Heart left ventricle (tissue), 16 donors: ENCODE results near the gene MGMT. TPM values are rescaled to one million over a fixed set of nuclear protein-coding genes. Genes with fewer than 3 reads are reported as not detected.

Experiments
- ATAC-seq, 4 donors: fragments of 200-7000 bp; cut with Tn5 transposase; one replicate each; pipeline ENCODE4 v1.9.1; 2020 to 2022; ENCODE audit warnings: moderate library complexity in 4 of 4, mild to moderate bottlenecking in 3 of 4, moderate number of reproducible peaks in 1 of 4
- DNase-seq, 5 donors: peaks; one replicate each; pipeline ENCODE4 v3.0.0-alpha.2; 2020
- H3K27ac ChIP-seq, 12 donors: fragments of 200-600 bp; sonication (generic) in 4 of 12; one replicate each; pipeline versions ENCODE4 v1.5.0 to v1.8.0; 2016 to 2022; ENCODE audit warnings: mild to moderate bottlenecking in 2 of 12
- H3K27me3 ChIP-seq, 9 donors: fragments of 200-600 bp; sonication (generic) in 2 of 9; one replicate each; pipeline versions ENCODE4 v1.5.1 to v1.8.0; 2016 to 2022; ENCODE audit warnings: mild to moderate bottlenecking in 3 of 9
- H3K36me3 ChIP-seq, 9 donors: fragments of 200-600 bp; sonication (generic) in 2 of 9; one replicate each; pipeline versions ENCODE4 v1.5.0 to v1.8.0; 2018 to 2022; ENCODE audit warnings: mild to moderate bottlenecking in 2 of 9
- H3K4me1 ChIP-seq, 12 donors: fragments of 200-600 bp; sonication (generic) in 4 of 12; one replicate each; pipeline versions ENCODE4 v1.5.0 to v1.8.0; 2016 to 2022; ENCODE audit warnings: mild to moderate bottlenecking in 3 of 12
- H3K4me3 ChIP-seq, 12 donors: fragments of 200-600 bp; sonication (generic) in 4 of 12; one replicate each; pipeline versions ENCODE4 v1.5.0 to v1.8.0; 2017 to 2022; ENCODE audit warnings: mild to moderate bottlenecking in 9 of 12, moderate library complexity in 4 of 12
- H3K9me3 ChIP-seq, 12 donors: fragments of 200-600 bp; sonication (generic) in 4 of 12; one replicate each; pipeline versions ENCODE4 v1.5.0 to v1.8.0; 2016 to 2022; ENCODE audit warnings: mild to moderate bottlenecking in 1 of 12
- POLR2A ChIP-seq, 2 donors: fragments of 450-650 bp; IDR thresholded peaks; one replicate each; pipeline ENCODE4 v1.6.1; 2017; ENCODE audit warnings: antibody characterized with exemption in 2 of 2, mild to moderate bottlenecking in 2 of 2, moderate library complexity in 2 of 2
- WGBS, 4 donors: extraction: QIAGEN DNeasy Blood & Tissue Kit in 2 of 4; methylation state at CpG; one replicate each; pipeline versions ENCODE4 v1.1.5 to v1.1.7; 2013 to 2018; 5-methylcytosine and 5-hydroxymethylcytosine counted together
- intact Hi-C, 10 donors: fragments of 100-400 bp; cut with DNase I; formaldehyde crosslinking; loops; one replicate each; pipeline versions ENCODE4 v1.11.1 to v1.14.2; 2022
- polyA plus RNA-seq, 2 donors: library from polyadenylated mRNA; stranded (reverse); fragments of 200-250 nt; gene quantifications; one replicate each; pipeline ENCODE4 v1.2.3, GENCODE V29; 2013
- total RNA-seq, 9 donors: library from RNA; depleted of rRNA in 2 of 9; stranded (reverse); fragments of >200 nt in 2 of 9; fragmentation: NEBNext Ultra II Directional in 3 of 9; extraction: Animal tissue kit (Norgen Biotek cat#: 25700) in 3 of 9; gene quantifications; one replicate each; pipeline versions ENCODE4 v1.1.0 to v1.2.4, GENCODE V29; 2016 to 2023
- TF ChIP-seq, protein P1 (sequence below), 12 donors: fragments of 200-600 bp; sonication (generic) in 4 of 12; IDR thresholded peaks; one replicate each; pipeline versions ENCODE4 v1.5.0 to v1.8.0; 2018 to 2022; ENCODE audit warnings: antibody characterized with exemption in 12 of 12, mild to moderate bottlenecking in 5 of 12
- donor health status: ischemic (EF 13 %, LVEDD 7.1; RV severe dilation, severe dysfunction).
- donor health status: healthy with polysubstance abuse.
- donor health status: DM: no; HTN: yes; CAD: no.
- donor health status: DM: no; HTN: no; CAD: no.
- donor health status: ischemic (EF 25% LVEDD 6.9; RV normal size, moderate dysfunction).
- donor health status: ischemic (EF 25% LVEDD 5.7; RV mildly dilated, moderate dysfunction).
- donor health status: healthy.
- donor health status: DM: yes; HTN: yes; CAD: no.
- donor health status: ischemic (EF 35%, LVEDD 5.7; RV mildly dilated, moderate dysfunction).
- donor health status: nonischemic (EF 11% LVEDD 7.7; RV severe dilation, severe dysfunction).
- donor health status: DM: yes; HTN: yes; CAD: no.
- donor health status: PGD.
- donor health status: ischemic (EF 29% LVEDD 5.4; RV normal size, mild dysfunction).
- donor health status: nonischemic (EF 23%, LVEDD 6.1; RV moderate dilation, normal function).

The MGMT gene
- total and polyA plus RNA-seq, 11 donors: 6.2 to 25.3 (median 11.6) TPM

DNA sequence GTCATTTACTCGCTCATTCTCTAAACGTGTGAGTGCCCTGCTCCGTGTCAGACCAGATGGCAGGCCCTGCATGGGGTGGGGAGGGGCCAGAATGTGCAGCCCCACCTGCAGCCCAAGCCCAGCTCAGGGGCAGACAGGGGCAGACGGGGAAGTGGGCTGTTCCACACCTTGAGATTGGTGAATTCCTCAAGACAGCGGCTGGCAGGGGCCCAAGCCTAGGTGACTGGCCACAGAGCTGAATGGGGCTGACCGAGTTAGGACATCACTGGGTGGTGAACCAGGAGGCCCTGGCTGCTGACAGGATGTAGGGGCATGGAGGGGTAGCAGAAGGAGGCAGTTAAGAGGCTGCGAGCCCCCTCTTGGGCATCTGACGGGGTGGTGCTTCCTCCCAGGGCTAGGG, 79.1 kb downstream of the MGMT start:
- intact Hi-C loops: no loop called here

DNA sequence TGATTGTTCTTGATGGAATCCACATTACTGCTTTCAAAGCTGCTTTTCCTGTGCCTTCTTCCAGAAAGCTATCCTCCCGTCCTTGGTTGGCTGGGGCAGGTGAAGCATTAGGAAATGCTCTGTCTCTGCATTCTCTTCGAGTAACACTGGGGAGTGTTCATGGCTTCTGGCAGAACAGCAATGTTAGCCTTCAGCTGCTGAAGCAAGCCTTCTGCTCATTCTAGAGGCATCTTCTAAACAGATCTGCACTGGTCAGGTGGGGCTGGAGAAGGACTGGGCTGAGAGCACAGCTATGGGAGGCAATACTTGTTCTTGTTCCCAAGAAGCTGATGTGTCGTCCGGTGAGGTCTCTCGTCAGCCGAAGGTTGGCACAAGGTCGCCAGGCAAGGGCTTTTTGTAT, 80.6 kb downstream of the MGMT start:
- Histone ChIP-seq H3K36me3 (no peaks in the 10 kb centered on the region), H3K27ac (no peak overlapping the region), H3K4me1 (peaks cover 0 to 25% (median 12%) of the 10 kb centered on the region in 12 donors), H3K27me3 (no peaks in the 10 kb centered on the region), H3K9me3 (no peaks in the 10 kb centered on the region), H3K4me3 (no peak overlapping the region)
- WGBS, 4 donors: 61 to 77% (median 70%) methylated on average over 7 of the region's 7 CpGs
- DNase-seq: no peak
- TF ChIP-seq POLR2A (IDR thresholded peaks at IDR 0.05): no peak
- TF ChIP-seq, protein P1, sequence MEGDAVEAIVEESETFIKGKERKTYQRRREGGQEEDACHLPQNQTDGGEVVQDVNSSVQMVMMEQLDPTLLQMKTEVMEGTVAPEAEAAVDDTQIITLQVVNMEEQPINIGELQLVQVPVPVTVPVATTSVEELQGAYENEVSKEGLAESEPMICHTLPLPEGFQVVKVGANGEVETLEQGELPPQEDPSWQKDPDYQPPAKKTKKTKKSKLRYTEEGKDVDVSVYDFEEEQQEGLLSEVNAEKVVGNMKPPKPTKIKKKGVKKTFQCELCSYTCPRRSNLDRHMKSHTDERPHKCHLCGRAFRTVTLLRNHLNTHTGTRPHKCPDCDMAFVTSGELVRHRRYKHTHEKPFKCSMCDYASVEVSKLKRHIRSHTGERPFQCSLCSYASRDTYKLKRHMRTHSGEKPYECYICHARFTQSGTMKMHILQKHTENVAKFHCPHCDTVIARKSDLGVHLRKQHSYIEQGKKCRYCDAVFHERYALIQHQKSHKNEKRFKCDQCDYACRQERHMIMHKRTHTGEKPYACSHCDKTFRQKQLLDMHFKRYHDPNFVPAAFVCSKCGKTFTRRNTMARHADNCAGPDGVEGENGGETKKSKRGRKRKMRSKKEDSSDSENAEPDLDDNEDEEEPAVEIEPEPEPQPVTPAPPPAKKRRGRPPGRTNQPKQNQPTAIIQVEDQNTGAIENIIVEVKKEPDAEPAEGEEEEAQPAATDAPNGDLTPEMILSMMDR (IDR thresholded peaks at IDR 0.05): no peak
- intact Hi-C loops: no loop called here
- no peak for ATAC-seq

More for the DNA sequence above, 79.1 kb downstream of the MGMT start:
- no peak for ATAC-seq
- H3K27me3 ChIP-seq: no peaks in the 10 kb centered on the region
- H3K36me3 ChIP-seq: no peaks in the 10 kb centered on the region
- WGBS, 4 donors: 78 to 88% (median 85%) methylated on average over 8 of the region's 8 CpGs
- H3K4me1 ChIP-seq: peaks cover 0 to 25% (median 12%) of the 10 kb centered on the region in 12 donors
- DNase-seq: no peak
- no peak overlapping the region for H3K27ac ChIP-seq
- no peaks in the 10 kb centered on the region for H3K9me3 ChIP-seq
- TF ChIP-seq, protein P1 (IDR thresholded peaks at IDR 0.05): no peak
- TF ChIP-seq POLR2A (IDR thresholded peaks at IDR 0.05): no peak
- no peak overlapping the region for H3K4me3 ChIP-seq

DNA sequence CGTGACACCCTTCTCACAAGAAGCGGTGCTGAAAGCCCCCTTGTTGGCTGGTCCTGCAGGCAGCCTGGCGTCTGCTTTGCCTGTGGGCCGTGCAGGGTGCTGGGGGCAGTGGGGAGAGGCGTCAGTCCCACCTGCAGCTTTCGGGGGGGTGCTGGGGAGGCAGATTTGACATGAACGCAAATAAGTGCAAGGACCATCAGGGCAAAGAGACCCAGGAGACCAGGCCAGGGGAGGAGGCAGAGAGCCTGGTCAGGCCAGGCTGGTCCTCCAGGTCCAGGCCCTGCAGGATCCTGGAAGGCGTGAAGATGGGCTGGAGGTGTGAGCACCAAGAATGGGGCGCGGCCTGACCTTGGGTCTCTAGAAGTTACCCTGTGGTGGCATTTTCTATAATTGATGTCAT, 81.6 kb downstream of the MGMT start:
- DNase-seq: no peak
- Histone ChIP-seq H3K9me3 (no peaks in the 10 kb centered on the region), H3K36me3 (no peaks in the 10 kb centered on the region), H3K4me1 (peaks cover 0 to 24% (median 12%) of the 10 kb centered on the region in 12 donors), H3K4me3 (no peak overlapping the region), H3K27ac (no peak overlapping the region), H3K27me3 (no peaks in the 10 kb centered on the region)
- no peak for ATAC-seq
- TF ChIP-seq POLR2A (IDR thresholded peaks at IDR 0.05): no peak
- TF ChIP-seq, protein P1 (IDR thresholded peaks at IDR 0.05): no peak
- 82 to 97% (median 94%) methylated on average over 10 of the region's 10 CpGs for WGBS, 4 donors
- intact Hi-C loops: no loop called here

GRCh38 chr10:129550076-129550475, 83.0 kb downstream of the MGMT start:
- intact Hi-C loops: no loop called here
- 86 to 98% (median 94%) methylated on average over 16 of the region's 16 CpGs for WGBS, 4 donors

More at GRCh38 chr10:129550076-129550475, 83.0 kb downstream of the MGMT start:
- Histone ChIP-seq H3K4me1 (peaks cover 0 to 12% (median 6%) of the 10 kb centered on the region in 12 donors), H3K27ac (no peak overlapping the region), H3K9me3 (no peaks in the 10 kb centered on the region), H3K27me3 (no peaks in the 10 kb centered on the region), H3K36me3 (no peaks in the 10 kb centered on the region), H3K4me3 (no peak overlapping the region)
- no peak for TF ChIP-seq POLR2A (IDR thresholded peaks at IDR 0.05)
- TF ChIP-seq, protein P1 (IDR thresholded peaks at IDR 0.05): no peak
- DNase-seq (no peak), ATAC-seq (no peak)
